Raji (cell line): ENCODE results near the gene GIN1.

Experiments used
- POLR2A ChIP-seq: IDR thresholded peaks from 2 replicates; pipeline ENCODE4 v1.6.1; 2011; ENCODE audit warnings: low read depth, low read length, control low read depth; ENCODE audit not compliant: insufficient read depth

Gene GIN1

GRCh38 chr5:103117471-103117991, 2.4 kb downstream of the GIN1 start:
- TF ChIP-seq POLR2A: no peak

GRCh38 chr5:103114440-103114839, 5.5 kb downstream of the GIN1 start:
- TF ChIP-seq POLR2A: no peak

- no peak for TF ChIP-seq POLR2A
Observed at GRCh38 chr5:103112910-103113309, 7.0 kb downstream of the GIN1 start.

GRCh38 chr5:103111468-103111867, 8.5 kb downstream of the GIN1 start:
- TF ChIP-seq POLR2A: no peak

- no peak for TF ChIP-seq POLR2A
Observed at GRCh38 chr5:103110403-103110802, 9.5 kb downstream of the GIN1 start.

GRCh38 chr5:103109277-103109676, 10.7 kb downstream of the GIN1 start:
- no peak for TF ChIP-seq POLR2A

- TF ChIP-seq POLR2A: no peak
Observed at GRCh38 chr5:103108086-103108485, 11.9 kb downstream of the GIN1 start.

GRCh38 chr5:103102234-103102633, 17.7 kb downstream of the GIN1 start:
- no peak for TF ChIP-seq POLR2A

- no peak for TF ChIP-seq POLR2A
Observed at GRCh38 chr5:103101079-103101750, 18.7 kb downstream of the GIN1 start.

GRCh38 chr5:103098993-103099392, 20.9 kb downstream of the GIN1 start:
- no peak for TF ChIP-seq POLR2A

- TF ChIP-seq POLR2A: no peak
Observed at GRCh38 chr5:103094737-103095136, 25.2 kb downstream of the GIN1 start.

GRCh38 chr5:103093727-103094126, 26.2 kb downstream of the GIN1 start:
- TF ChIP-seq POLR2A: no peak

- no peak for TF ChIP-seq POLR2A
Observed at GRCh38 chr5:103092676-103093075, 27.3 kb downstream of the GIN1 start.

- no peak for TF ChIP-seq POLR2A
Observed at GRCh38 chr5:103090791-103091190, 29.1 kb downstream of the GIN1 start.

- TF ChIP-seq POLR2A: no peak
Observed at GRCh38 chr5:103089272-103089671, 30.7 kb downstream of the GIN1 start.

- TF ChIP-seq POLR2A: no peak
Observed at GRCh38 chr5:103086547-103086946, 33.4 kb downstream of the GIN1 start.

- TF ChIP-seq POLR2A: no peak
Observed at GRCh38 chr5:103079796-103080195, 40.1 kb downstream of the GIN1 start.
